Gastroesophageal sphincter (tissue), 3 donors: ENCODE data around the gene ELOF1.

ENCODE experiments used
- CTCF ChIP-seq, 4 experiments: fragments of 200-600 bp in 2 of 4; fragments of 450-650 bp in 2 of 4; sonication (generic) in 1 of 4; IDR thresholded peaks; one replicate each; pipeline ENCODE4 v1.5.1; 2017 to 2019; ENCODE audit warnings: antibody characterized with exemption in 4 of 4, mild to moderate bottlenecking in 2 of 4, moderate library complexity in 2 of 4
- POLR2A ChIP-seq, 2 donors: fragments of 450-650 bp; IDR thresholded peaks; one replicate each; pipeline ENCODE4 v1.6.1; 2017; ENCODE audit warnings: antibody characterized with exemption in 2 of 2, mild to moderate bottlenecking in 2 of 2, moderate library complexity in 1 of 2

- no peak for TF ChIP-seq CTCF (IDR thresholded peaks at IDR 0.05)
- TF ChIP-seq POLR2A (IDR thresholded peaks at IDR 0.05) = no peak
Observed at GRCh38 chr19:11554160-11554559, 4.9 kb downstream of the ELOF1 start.
